Measurements from ENCODE around the gene KRT76.
"Not testable (repeated sequence)": the region's sequence is repeated elsewhere in the genome, so short reads cannot be mapped to it uniquely, and the experiment has no call there.

The KRT76 gene

GRCh38 chr12:52796429-52796794 lies 19.3 kb upstream of the KRT76 start:
- no peak for DNase-seq

DNA sequence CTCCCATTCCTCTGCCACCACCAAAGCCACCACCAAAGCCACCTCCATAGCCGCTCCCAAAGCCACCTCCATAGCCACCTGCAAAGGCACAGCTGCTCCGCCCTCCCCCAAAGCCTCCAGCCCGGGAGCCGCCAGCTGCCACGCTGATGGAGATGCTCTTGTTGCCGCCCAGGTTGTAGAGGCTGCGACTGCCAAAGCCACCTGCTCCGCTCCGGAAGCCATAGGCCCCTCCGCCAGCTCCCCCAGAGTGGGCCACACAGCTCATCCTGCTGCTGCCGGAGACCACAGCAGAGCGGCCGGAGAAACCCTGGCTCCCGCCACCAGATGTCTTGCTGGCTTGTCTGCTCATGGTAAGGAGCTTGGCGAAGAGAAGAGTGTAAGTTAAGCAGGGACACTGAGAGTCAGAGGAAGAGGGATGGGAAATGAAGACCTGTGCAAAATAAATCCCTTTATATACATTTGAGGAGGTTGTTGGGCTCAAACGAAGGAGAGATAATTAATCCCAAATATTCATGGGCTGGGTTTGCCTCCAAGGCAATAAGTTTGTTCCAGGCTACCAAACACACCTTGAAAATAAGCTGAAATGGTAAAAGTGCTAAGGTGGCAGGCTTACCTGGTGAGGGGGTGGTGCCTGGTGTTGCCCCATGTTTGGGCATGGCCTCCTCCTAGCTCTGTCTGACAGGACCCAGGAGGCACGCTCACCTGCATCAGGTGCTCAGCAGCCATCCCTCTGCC lies 18.7 kb upstream of the KRT76 start, which contains the start of gene KRT3:
Gene KRT3 (minus strand): TSS at position 424 of the 735 bp plus-strand sequence. CDS start 75 bp downstream, at position 349.
- DNase-seq = no peak

GRCh38 chr12:52795332-52795674 lies 18.2 kb upstream of the KRT76 start:
- DNase-seq = not testable (repeated sequence)

- DNase-seq = no peak
These were observed 17.6 kb upstream of the KRT76 start for GRCh38 chr12:52794479-52795331.

GRCh38 chr12:52792185-52793029 lies 15.3 kb upstream of the KRT76 start:
- DNase-seq = no peak

DNA sequence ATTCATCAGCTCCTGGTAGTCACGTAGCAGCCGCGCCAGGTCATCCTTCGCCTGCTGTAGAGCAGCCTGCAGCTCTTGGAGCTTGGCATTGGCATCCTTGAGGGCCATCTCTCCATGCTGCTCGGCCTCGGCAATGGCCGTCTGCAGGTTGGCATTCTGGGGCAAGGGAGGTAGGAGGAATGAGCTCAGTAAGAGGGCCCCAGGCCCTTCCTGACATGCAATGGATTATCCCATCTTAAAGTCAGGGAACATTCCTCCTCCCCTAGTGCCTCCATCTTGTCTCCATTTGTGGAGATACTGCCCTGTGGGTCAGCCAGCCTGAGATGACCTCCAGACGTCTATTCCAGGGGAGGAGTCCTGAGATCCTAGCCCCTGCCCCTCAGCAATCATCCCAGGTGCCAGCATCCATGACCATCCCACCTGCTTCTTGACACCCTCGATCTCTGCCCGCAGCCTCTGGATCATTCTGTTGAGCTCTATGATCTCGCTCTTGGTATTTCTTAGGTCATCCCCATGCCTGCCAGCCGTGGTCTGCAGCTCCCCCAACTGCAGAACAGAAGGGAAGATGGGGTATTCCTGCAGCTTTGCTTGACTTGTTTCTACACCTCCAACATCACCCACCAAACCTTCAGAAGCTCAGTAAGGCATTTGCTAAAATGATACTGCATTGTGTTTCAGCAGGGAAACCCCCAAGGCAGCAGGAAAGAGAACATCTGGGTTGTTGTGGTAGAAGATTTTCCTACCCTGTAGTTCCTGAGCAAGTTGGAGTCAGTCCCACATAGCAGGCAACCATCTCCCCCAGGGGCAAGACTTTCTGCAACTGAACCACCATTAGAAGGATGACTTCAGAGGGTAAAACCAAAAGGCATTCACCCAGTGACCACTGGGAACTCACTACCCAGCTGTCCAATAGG lies 14.4 kb upstream of the KRT76 start:
- no peak for DNase-seq

DNA sequence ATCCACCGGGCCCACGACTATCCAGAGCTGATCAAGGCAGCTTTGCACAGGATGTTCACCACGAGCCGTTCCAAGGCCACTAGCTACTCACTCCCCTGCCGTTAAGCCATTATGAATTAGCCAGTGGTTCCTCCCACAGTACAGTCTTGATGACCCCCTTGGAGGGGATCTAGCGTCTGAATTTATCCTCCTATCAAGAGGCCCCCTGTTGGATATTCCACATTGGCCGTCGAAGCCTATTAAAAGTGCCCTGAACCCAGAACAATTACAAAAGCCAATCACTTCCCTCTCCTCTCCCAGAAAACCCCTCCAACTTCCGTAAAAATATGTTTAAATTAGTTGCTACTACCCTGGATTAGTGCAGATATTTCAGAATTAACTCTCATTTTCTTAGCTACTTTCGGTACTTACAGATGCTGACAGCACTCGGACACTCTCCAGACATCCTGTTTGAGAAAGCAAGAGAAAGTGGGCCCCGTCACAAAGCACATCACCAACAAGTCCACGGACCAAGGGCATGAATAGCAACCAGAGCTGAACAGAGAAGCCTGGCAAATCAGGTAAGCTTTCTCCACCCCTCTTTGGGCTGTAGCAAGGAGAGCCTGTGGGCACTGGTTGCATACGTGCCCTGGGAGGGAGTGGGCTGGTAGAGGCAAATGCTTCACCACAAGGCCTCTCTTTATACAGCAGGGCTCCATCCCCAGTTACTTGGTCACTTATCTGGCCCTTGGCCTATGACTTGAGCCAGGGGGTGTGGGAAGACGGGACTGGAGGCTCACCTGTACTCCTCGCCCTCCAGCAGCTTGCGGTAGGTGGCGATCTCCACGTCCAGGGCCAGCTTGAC lies 13.5 kb upstream of the KRT76 start:
- DNase-seq = no peak

DNA sequence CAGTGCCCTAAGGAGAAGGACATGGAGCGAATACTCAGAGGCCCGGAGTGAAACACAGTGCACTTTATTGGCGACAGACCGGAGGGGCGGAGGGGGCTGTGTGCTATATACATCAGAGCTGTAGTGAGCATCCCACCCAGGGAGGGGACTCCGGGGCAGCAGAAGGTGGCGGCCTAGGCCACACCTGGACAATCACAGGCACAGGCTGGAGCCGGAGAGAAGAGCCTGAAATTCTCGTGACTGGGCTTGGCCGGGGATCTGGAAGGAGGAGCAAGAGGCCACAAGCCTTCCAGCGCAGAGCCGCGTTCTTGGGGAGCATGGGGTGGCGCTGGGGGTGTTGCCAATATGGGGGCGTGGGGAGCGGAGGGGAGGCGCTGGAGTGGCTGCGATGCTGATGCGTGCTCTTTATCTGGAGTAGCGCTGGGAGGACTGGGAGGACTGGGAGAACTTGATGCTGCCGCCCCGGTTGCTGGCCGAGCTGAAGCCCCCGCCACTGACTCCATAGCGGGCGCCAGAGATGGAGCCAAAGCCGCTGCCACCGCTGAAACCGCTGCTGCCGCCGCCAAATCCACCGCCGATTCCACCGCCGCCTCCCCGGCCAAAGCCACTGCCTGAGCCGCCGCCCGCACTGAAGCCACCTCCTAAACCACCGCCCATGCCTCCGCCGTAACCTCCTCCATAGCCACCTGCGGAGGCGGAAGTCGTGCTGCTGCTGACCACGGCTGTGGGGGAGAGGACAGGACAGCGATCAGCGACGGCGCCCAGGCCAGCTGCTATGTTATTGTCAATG lies 12.7 kb upstream of the KRT76 start:
- DNase-seq = no peak

- no peak for DNase-seq
These were observed 11.9 kb upstream of the KRT76 start for GRCh38 chr12:52788876-52789636.

DNA sequence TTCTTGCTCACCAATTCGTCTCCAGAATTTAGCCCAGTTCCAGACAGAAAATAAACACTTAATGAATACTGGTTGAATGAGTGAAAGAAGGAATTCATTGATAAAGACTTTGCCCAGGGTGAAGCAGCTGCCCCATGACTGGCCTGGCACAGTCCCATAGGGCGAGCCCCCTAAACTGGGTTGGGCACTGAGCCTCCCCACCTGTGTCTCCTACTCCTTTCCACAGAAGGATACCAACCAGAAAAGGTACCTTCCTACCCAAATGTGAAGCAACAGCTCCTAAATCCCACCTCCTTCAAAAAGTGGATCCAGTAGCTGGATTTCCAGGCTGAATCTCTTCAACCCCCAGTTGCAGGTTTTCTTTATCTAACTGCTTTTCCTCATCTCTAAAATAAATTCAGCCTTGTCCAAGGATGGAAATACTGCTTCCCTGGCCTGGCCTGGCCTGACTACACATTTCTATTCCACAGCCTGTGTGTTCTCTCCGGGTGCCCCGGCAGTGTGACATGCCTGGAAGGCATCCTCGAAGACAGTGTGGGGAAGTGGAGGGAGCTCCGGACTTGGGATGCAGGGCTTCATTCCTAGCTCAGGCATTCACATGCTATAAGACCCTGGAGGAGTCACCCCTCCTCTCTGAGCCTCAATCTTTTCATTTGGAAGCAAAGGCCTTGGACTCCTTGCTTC lies 11.2 kb upstream of the KRT76 start:
- no peak for DNase-seq

DNA sequence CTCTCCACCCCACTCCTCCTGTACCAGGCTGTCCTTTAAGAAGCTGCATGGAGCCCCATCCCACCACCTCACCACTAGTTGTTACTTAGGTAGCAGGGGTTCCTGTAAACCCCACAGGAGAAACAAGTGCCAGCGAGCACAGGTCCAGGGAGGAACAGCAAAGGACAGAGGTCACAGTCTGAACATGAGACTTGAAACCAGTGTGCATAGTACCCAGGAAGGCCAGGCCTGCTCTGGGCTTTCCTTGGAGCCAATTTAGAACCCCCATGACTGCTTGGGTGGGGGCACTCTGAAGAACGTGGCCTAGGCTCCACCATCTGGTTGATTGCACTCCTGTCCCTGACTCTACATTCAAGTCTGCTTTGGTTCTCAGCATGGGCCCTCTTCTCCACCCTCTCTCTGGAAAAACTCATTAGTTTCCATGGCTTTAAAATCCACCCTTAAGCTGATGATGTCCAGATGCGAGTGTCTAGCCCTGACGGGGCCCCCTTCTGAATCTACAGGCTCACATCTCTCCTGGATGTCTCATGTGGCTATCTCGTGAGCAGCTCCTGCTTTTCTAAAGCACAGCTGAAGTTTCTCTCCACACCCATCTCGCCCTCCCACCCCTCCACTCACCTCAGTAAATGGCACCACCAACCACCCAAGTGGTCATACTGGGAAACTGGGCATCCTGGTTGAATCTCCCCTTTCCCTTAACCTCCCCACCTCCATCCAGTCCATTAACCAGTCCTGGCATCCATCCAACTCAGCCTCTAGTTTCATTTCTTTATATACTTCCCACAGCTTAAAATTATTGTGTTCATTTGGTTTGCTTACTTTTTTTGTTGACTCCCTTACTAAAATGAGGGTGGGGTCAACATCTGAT lies 10.4 kb upstream of the KRT76 start:
- no peak for DNase-seq

DNA sequence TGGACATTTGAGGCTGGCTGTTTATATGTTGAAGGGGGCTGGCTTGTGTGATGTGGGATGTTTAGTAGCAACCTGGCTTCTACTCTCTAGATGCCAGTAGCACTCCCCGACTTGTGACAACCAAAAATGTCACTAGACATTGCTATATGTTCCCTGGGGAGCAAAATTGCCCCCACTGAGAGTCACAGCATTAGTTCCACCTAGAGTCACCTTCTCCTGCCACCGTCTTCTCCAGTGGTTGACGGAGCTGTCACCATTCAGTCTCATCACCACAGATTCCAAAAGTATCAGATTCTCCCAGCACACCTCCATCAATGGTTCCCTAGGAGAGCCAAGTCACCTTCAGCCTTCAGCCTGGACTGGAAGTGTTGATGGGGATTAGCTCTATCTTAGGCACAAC lies 7.8 kb upstream of the KRT76 start:
- DNase-seq = no peak

DNA sequence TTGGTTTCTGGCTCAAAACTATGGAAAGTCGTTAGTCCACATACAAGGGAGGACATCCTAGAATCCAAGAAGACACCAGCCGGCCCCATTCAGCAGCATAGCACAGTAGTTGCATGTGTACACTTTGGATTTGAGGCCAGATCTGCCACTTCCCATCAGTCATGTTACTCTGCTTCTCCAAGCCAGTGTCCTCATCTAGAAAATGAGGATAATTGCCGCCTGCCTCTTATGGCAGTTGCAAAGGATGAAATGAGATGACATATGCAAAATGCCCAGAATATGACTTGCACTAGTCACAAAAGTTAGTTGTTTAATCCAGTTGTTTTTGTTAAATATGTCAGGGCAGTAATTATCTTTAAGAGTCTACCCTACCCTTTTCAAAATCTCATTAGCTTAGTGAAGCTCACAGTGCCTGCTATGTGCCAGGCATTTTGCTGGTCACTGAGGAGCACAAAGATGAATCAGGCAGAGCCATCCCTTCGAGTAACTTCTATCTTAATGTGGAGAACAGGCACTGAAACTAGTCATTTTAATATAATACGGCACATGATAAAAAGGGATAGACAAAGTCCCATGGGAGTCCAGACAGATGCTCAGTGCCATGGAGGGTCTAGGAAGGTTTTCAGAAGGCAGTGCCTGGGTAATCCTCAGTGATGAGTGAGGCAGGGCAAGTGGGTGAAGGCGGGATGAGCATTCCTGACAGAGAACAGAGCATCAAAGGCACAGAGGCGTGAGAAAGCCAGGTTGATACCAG lies 6.6 kb upstream of the KRT76 start:
- DNase-seq = no peak

- no peak for DNase-seq
These were observed 5.4 kb upstream of the KRT76 start for GRCh38 chr12:52782502-52782901.

DNA sequence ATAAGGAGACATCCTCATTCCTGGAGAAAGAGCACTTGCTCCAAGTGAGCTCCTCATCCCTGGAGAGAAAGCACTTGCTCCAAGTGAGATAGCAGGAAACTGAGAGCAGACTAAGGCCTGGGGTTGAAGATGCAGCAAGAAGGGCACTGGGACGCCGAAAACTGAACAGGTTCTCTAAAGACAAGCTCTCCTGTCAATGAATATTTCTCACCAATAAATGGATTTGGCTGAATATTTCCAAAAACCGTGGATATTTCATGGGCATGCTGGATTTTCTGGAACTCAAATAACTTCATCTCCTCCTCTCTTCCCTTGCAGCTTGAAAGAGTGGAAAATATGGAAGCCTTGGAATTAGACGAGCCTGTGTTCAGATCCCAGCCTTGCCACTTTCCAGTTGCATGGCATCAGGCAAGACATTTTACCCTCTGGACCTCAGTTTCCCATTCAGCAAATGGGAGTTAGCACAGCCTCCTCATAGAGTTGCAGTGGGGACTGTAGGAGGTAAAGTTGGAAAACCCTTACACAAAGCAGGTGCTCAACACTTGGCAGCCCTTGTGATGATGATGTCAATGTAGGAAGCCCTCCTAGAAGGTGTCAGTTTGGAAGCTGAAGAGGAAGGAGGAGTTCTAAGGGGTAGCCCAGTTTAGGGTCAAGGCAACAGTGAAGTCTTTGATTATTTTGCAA lies 4.4 kb upstream of the KRT76 start:
- DNase-seq = no peak

- DNase-seq = no peak
These were observed 2.8 kb upstream of the KRT76 start for GRCh38 chr12:52779914-52780313.

DNA sequence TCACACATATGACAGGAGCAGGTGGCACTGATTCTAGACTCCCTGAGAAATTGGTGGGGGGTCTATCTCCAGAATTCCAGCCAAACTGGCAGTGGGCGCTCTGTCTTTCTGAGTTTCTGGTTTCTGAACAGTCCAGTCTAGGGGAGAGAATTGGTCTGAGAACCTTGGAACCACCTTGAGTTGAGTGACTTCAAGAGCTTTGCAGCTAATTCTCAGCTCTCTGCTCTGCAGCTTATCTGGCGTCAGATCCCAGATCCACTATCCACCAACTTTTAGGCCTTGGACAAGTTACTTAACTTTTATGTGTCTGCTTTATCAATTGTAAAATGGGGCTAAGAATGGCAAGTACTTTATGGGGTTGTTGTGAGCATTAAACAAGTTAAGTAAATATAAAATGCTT lies 1.7 kb upstream of the KRT76 start:
- no peak for DNase-seq

Data from activated T-cell treated with anti-CD3 and anti-CD28 coated beads, Interleukin-2, amount 50 U/mL, for 1 hour (primary cell).